Tibial nerve (tissue), 4 donors: ENCODE data around the gene ISYNA1. TPM values are rescaled to one million over a fixed set of nuclear protein-coding genes. Genes with fewer than 3 reads are reported as not detected.

Source experiments
- DNase-seq, 2 donors: peaks; one replicate each; pipeline ENCODE4 v3.0.0-alpha.2; 2019; ENCODE audit warnings: low spot score in 2 of 2
- H3K27ac ChIP-seq, 4 donors: fragments of 200-600 bp; sonication (generic) in 3 of 4; one replicate each; pipeline ENCODE4 v1.5.1; 2017 to 2019; ENCODE audit warnings: mild to moderate bottlenecking in 1 of 4
- H3K27me3 ChIP-seq, 2 donors: fragments of 200-600 bp; sonication (generic) in 1 of 2; one replicate each; pipeline versions ENCODE4 v1.5.1 to v1.6.0; 2017 to 2019
- H3K36me3 ChIP-seq, 3 donors: fragments of 200-600 bp; sonication (generic); one replicate each; pipeline ENCODE4 v1.5.1; 2018 to 2019
- H3K4me1 ChIP-seq, 4 donors: fragments of 200-600 bp; sonication (generic) in 3 of 4; one replicate each; pipeline ENCODE4 v1.5.1; 2017 to 2019
- H3K4me3 ChIP-seq, 4 donors: fragments of 200-600 bp; sonication (generic) in 3 of 4; one replicate each; pipeline ENCODE4 v1.5.1; 2017 to 2019; ENCODE audit warnings: mild to moderate bottlenecking in 1 of 4, moderate library complexity in 1 of 4
- H3K9me3 ChIP-seq, 4 donors: fragments of 200-600 bp; sonication (generic) in 3 of 4; one replicate each; pipeline ENCODE4 v1.5.1; 2017 to 2019
- EP300 ChIP-seq, 2 donors: sonication (generic); formaldehyde crosslinking; IDR thresholded peaks; one replicate each; pipeline ENCODE4 v1.6.1; 2017; ENCODE audit warnings: antibody characterized with exemption in 2 of 2, mild to moderate bottlenecking in 1 of 2
- POLR2A ChIP-seq, 2 donors: fragments of 450-650 bp; IDR thresholded peaks; one replicate each; pipeline ENCODE4 v1.6.1; 2017; ENCODE audit warnings: antibody characterized with exemption in 2 of 2, mild to moderate bottlenecking in 2 of 2, moderate library complexity in 2 of 2
- WGBS, 2 donors: methylation state at CpG; one replicate each; pipeline ENCODE4 v1.1.5; 2018; 5-methylcytosine and 5-hydroxymethylcytosine counted together
- total RNA-seq, 4 donors: library from RNA; depleted of rRNA; stranded (reverse); fragments of >200 nt; gene quantifications; one replicate each; pipeline ENCODE4 v1.1.0, GENCODE V29; 2016
- TF ChIP-seq, protein P1 (sequence below), 5 experiments: fragments of 200-600 bp in 3 of 5; fragments of 450-650 bp in 2 of 5; sonication (generic) in 3 of 5; IDR thresholded peaks; one replicate each; pipeline ENCODE4 v1.5.1; 2016 to 2019; ENCODE audit warnings: antibody characterized with exemption in 5 of 5, mild to moderate bottlenecking in 3 of 5, moderate library complexity in 2 of 5

ISYNA1 gene
- total RNA-seq, 4 donors from 2014 or later = 43.5 to 82.2 (median 52.4) TPM

DNA sequence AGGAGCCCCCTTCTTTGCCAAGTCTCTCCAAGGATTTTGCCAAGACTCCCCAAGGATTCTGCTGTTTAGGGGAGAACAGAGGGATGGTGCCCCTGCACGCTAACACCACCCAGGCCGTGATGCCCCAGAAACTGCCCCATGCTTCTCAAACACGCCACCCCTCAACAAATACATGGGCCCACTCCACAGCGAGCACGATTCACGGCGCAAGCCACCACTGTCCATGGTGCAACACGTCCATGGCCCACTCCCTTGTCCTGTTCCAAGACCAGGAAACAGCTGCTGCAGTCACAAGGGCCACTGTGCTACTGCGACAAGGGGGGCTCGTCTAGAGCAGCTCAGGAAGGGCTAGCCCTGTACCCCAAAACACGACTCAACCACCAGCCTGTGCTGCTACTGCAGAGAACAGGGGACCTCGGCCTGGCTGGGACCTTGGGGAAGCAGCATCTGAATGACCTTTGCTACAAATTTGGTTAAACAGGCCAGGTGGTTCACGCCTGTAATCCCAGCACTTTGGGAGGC lies 36.5 kb upstream of the ISYNA1 start:
- Histone ChIP-seq H3K36me3 (peaks cover 0 to 24% (median 0%) of the 10 kb centered on the region in 3 donors), H3K4me3 (no peak overlapping the region), H3K9me3 (no peaks in the 10 kb centered on the region), H3K27me3 (no peaks in the 10 kb centered on the region), H3K4me1 (peaks cover 0 to 75% (median 42%) of the 10 kb centered on the region in 4 donors), H3K27ac (peak overlapping the region in 1 of 4 donors; percentile 22)
- TF ChIP-seq EP300 (IDR thresholded peaks at IDR 0.05) = no peak
- TF ChIP-seq POLR2A (IDR thresholded peaks at IDR 0.05) = no peak
- TF ChIP-seq, protein P1, sequence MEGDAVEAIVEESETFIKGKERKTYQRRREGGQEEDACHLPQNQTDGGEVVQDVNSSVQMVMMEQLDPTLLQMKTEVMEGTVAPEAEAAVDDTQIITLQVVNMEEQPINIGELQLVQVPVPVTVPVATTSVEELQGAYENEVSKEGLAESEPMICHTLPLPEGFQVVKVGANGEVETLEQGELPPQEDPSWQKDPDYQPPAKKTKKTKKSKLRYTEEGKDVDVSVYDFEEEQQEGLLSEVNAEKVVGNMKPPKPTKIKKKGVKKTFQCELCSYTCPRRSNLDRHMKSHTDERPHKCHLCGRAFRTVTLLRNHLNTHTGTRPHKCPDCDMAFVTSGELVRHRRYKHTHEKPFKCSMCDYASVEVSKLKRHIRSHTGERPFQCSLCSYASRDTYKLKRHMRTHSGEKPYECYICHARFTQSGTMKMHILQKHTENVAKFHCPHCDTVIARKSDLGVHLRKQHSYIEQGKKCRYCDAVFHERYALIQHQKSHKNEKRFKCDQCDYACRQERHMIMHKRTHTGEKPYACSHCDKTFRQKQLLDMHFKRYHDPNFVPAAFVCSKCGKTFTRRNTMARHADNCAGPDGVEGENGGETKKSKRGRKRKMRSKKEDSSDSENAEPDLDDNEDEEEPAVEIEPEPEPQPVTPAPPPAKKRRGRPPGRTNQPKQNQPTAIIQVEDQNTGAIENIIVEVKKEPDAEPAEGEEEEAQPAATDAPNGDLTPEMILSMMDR (IDR thresholded peaks at IDR 0.05) = no peak
- WGBS, 2 donors = 85 to 90% methylated on average over 13 of the region's 13 CpGs
- no peak for DNase-seq

DNA sequence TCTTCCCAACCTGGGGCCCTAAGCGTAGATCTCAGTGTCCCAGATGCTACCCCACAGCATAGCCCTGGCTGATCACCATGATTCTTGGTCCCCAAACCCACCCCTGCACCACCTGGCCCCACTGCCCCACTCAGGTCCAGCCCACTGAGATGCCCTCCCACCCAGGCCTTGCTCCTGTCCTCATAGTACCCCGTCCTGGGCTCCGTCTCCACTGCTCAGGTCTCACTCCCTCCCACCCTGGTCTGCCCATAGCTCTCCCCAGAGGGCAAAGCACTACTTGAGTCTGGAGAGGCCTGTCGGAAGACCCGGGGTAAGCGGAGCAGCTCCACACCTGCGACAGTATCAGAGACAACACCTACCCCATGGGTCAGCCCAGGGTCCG lies 35.8 kb upstream of the ISYNA1 start:
- 88 to 94% methylated on average over 8 of the region's 8 CpGs for WGBS, 2 donors
- DNase-seq = no peak
- Histone ChIP-seq H3K9me3 (no peaks in the 10 kb centered on the region), H3K4me3 (no peak overlapping the region), H3K27ac (peak overlapping the region in 2 of 4 donors; percentile 13 to 29), H3K4me1 (peaks cover 0 to 74% (median 36%) of the 10 kb centered on the region in 4 donors), H3K27me3 (no peaks in the 10 kb centered on the region), H3K36me3 (peaks cover 0 to 24% (median 0%) of the 10 kb centered on the region in 3 donors)
- TF ChIP-seq, protein P1 (IDR thresholded peaks at IDR 0.05) = no peak
- no peak for TF ChIP-seq EP300 (IDR thresholded peaks at IDR 0.05)
- TF ChIP-seq POLR2A (IDR thresholded peaks at IDR 0.05) = no peak

DNA sequence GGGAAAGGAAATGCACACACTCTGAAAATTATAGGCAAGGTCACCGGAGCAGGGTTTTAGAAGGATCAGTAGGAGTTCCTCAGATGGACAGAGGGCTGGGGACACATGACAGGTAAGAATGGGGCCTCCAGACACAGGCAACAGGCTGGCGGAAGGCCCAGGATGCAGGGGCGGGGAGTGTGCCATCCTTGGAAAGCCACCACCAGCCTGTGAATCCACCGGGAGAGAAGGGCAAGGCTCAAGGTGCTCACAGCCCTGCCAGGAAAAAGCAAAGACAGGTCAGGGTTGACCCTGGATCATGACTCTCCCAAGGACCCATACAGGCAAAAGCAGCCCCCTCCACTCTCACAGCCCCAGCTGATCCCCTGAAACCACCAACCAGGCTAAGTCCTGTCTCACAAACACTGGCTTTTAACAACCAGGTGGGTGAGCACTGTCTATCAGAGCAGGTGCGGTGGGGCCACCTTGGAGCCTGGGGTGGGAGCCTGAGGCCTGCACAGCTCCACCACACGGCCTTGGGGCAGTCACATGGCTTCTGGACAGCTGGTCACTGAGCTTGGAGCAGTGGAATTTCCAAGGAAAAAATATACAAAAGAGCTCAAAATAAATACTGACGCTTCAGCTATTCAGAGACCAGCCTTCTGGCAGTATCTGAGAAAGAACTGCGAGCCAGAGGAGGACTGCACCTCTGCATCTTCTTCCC lies 35.2 kb upstream of the ISYNA1 start:
- Histone ChIP-seq H3K36me3 (peaks cover 0 to 24% (median 0%) of the 10 kb centered on the region in 3 donors), H3K4me3 (no peak overlapping the region), H3K9me3 (no peaks in the 10 kb centered on the region), H3K27ac (peak overlapping the region in 3 of 4 donors; percentile 20 to 33 (median 29)), H3K27me3 (no peaks in the 10 kb centered on the region), H3K4me1 (peaks cover 0 to 74% (median 31%) of the 10 kb centered on the region in 4 donors)
- DNase-seq = no peak
- TF ChIP-seq EP300 (IDR thresholded peaks at IDR 0.05) (no peak), POLR2A (IDR thresholded peaks at IDR 0.05) (no peak)
- TF ChIP-seq, protein P1 (IDR thresholded peaks at IDR 0.05) = no peak
- 65 to 70% methylated on average over 8 of the region's 8 CpGs for WGBS, 2 donors

DNA sequence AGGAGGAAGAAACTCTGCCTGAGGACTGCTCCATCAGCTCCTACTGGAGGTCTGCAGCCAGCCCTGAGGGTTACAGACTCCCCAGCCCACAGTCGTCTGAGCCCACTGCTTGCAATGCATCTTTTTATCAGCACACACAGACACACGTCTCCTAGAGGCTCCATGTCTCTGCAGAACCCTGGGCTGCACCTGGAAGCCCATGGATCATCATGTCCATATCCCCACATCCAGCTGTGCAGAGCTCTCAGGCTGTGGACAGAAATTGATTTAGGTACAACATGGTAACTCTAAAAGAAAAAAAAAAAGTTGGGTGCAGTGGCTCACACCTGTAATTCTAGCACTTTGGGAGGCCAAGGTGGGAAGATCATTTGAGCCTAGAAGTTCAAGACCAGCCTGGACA lies 32.9 kb upstream of the ISYNA1 start:
- WGBS, 2 donors = 46 to 47% methylated on average over 2 of the region's 2 CpGs
- no peak overlapping the region for H3K4me3 ChIP-seq
- DNase-seq = no peak
- H3K4me1 ChIP-seq = peaks cover 0 to 68% (median 22%) of the 10 kb centered on the region in 4 donors
- TF ChIP-seq POLR2A (IDR thresholded peaks at IDR 0.05) (no peak), EP300 (IDR thresholded peaks at IDR 0.05) (no peak)
- TF ChIP-seq, protein P1 (IDR thresholded peaks at IDR 0.05) = no peak
- H3K27me3 ChIP-seq = no peaks in the 10 kb centered on the region
- H3K9me3 ChIP-seq = no peaks in the 10 kb centered on the region
- H3K36me3 ChIP-seq = peaks cover 0 to 20% (median 0%) of the 10 kb centered on the region in 3 donors
- H3K27ac ChIP-seq = peak overlapping the region in 1 of 4 donors; percentile 32
